Stimulated activated CD4-positive, alpha-beta T cell treated with anti-CD3 and anti-CD28 coated beads, TNF-alpha, amount 100 ng/mL, for 24 hours (primary cell): Measurements from ENCODE around the gene DNAJC18.
"Not testable (repeated sequence)": the region's sequence is repeated elsewhere in the genome, so short reads cannot be mapped to it uniquely, and the experiment has no call there.

Experiments
- DNase-seq, 3 experiments: peaks; one replicate each; pipeline ENCODE4 v3.0.0-alpha.2; 2020; ENCODE audit warnings: low read depth in 3 of 3

Gene DNAJC18

GRCh38 chr5:139461176-139461575 is 21.9 kb upstream of the DNAJC18 start:
- DNase-seq, result no peak

GRCh38 chr5:139460455-139460854 is 21.1 kb upstream of the DNAJC18 start:
- DNase-seq, result no peak

GRCh38 chr5:139459451-139459934 is 20.2 kb upstream of the DNAJC18 start:
- DNase-seq, result peak in 1 of 3 experiments; percentile 53

GRCh38 chr5:139458580-139459407 is 19.5 kb upstream of the DNAJC18 start:
- peak; percentile 48 to 72 (median 63) for DNase-seq

GRCh38 chr5:139457653-139458306 is 18.5 kb upstream of the DNAJC18 start:
- DNase-seq, result no peak

- no peak for DNase-seq
These were observed 17.9 kb upstream of the DNAJC18 start for GRCh38 chr5:139457241-139457640.

GRCh38 chr5:139456776-139457175 is 17.5 kb upstream of the DNAJC18 start:
- DNase-seq, result no peak

- DNase-seq, result no peak
These were observed 15.4 kb upstream of the DNAJC18 start for GRCh38 chr5:139454568-139455290.

GRCh38 chr5:139453683-139454567 is 14.6 kb upstream of the DNAJC18 start:
- no peak for DNase-seq

GRCh38 chr5:139451878-139452660 is 12.7 kb upstream of the DNAJC18 start:
- DNase-seq, result no peak

GRCh38 chr5:139451176-139451575 is 11.9 kb upstream of the DNAJC18 start:
- no peak for DNase-seq

GRCh38 chr5:139446956-139447779 is 7.8 kb upstream of the DNAJC18 start:
- DNase-seq, result no peak

- no peak for DNase-seq
These were observed 6.2 kb upstream of the DNAJC18 start for GRCh38 chr5:139445325-139446170.

- DNase-seq, result no peak
These were observed 4.6 kb upstream of the DNAJC18 start for GRCh38 chr5:139443831-139444453.

GRCh38 chr5:139440416-139440815 is 1.1 kb upstream of the DNAJC18 start:
- DNase-seq, result not testable (repeated sequence)

GRCh38 chr5:139438707-139439012 is 665 bp downstream of the DNAJC18 start:
- DNase-seq, result no peak

GRCh38 chr5:139435676-139436075 is 3.6 kb downstream of the DNAJC18 start:
- no peak for DNase-seq

GRCh38 chr5:139431706-139432105 is 7.6 kb downstream of the DNAJC18 start:
- no peak for DNase-seq
